HPDE6-E6E7 (cell line): ENCODE results near the gene ELAVL2.

Experiments
- DNase-seq: peaks from one replicate; pipeline ENCODE4 v3.0.0; 2011; ENCODE audit warnings: missing footprints; ENCODE audit errors: extremely low spot score

Gene ELAVL2

GRCh38 chr9:23662320-23662719, 163.7 kb downstream of the ELAVL2 start:
- no peak for DNase-seq

- no peak for DNase-seq
Observed at GRCh38 chr9:23659346-23660006, 166.6 kb downstream of the ELAVL2 start.

- no peak for DNase-seq
Observed at GRCh38 chr9:23658376-23659258, 167.4 kb downstream of the ELAVL2 start.

GRCh38 chr9:23651051-23651450, 175.0 kb downstream of the ELAVL2 start:
- no peak for DNase-seq

- no peak for DNase-seq
Observed at GRCh38 chr9:23648651-23649050, 177.4 kb downstream of the ELAVL2 start.

- DNase-seq = no peak
Observed at GRCh38 chr9:23644896-23645295, 181.1 kb downstream of the ELAVL2 start.

- no peak for DNase-seq
Observed at GRCh38 chr9:23644326-23644725, 181.7 kb downstream of the ELAVL2 start.

- DNase-seq = no peak
Observed at GRCh38 chr9:23643656-23644258, 182.3 kb downstream of the ELAVL2 start.
